ENCODE data around the gene NLRC3.

Gene NLRC3

GRCh38 chr16:3597676-3598075, 20.5 kb upstream of the NLRC3 start:
- DNase-seq: no peak

- DNase-seq: no peak
Measured at GRCh38 chr16:3597226-3597625, 20.0 kb upstream of the NLRC3 start.

GRCh38 chr16:3596101-3596861, 19.1 kb upstream of the NLRC3 start:
- no peak for DNase-seq

- DNase-seq: no peak
Measured at GRCh38 chr16:3595521-3596021, 18.4 kb upstream of the NLRC3 start.

- no peak for DNase-seq
Measured at GRCh38 chr16:3595110-3595486, 17.9 kb upstream of the NLRC3 start.

- DNase-seq: no peak
Measured at GRCh38 chr16:3594316-3595109, 17.3 kb upstream of the NLRC3 start.

GRCh38 chr16:3592559-3592958, 15.4 kb upstream of the NLRC3 start:
- no peak for DNase-seq

- no peak for DNase-seq
Measured at GRCh38 chr16:3591991-3592390, 14.8 kb upstream of the NLRC3 start.

- no peak for DNase-seq
Measured at GRCh38 chr16:3591436-3591803, 14.2 kb upstream of the NLRC3 start.

GRCh38 chr16:3590736-3591435, 13.7 kb upstream of the NLRC3 start:
- DNase-seq: no peak

- DNase-seq: no peak
Measured at GRCh38 chr16:3589991-3590701, 12.9 kb upstream of the NLRC3 start.

GRCh38 chr16:3589441-3589921, 12.3 kb upstream of the NLRC3 start:
- no peak for DNase-seq

GRCh38 chr16:3589001-3589400, 11.8 kb upstream of the NLRC3 start:
- no peak for DNase-seq

GRCh38 chr16:3587547-3588110, 10.4 kb upstream of the NLRC3 start:
- DNase-seq: no peak

- DNase-seq: no peak
Measured at GRCh38 chr16:3584412-3584811, 7.2 kb upstream of the NLRC3 start.

GRCh38 chr16:3583303-3584038, 6.3 kb upstream of the NLRC3 start:
- DNase-seq: no peak

GRCh38 chr16:3582276-3583165, 5.3 kb upstream of the NLRC3 start:
- no peak for DNase-seq

- no peak for DNase-seq
Measured at GRCh38 chr16:3581392-3581791, 4.2 kb upstream of the NLRC3 start.

GRCh38 chr16:3580686-3581085, 3.5 kb upstream of the NLRC3 start:
- no peak for DNase-seq

GRCh38 chr16:3580251-3580651, 3.0 kb upstream of the NLRC3 start:
- DNase-seq: no peak

GRCh38 chr16:3579776-3580175, 2.6 kb upstream of the NLRC3 start:
- no peak for DNase-seq

Measured in NCI-H187 treated with DMSO at 0.1 percent for 48 hours (cell line).